A673 (cell line): Measurements from ENCODE around the gene NPW.

ENCODE experiments used
- EZH2 ChIP-seq: fragments of 200-600 bp; sonication (generic); IDR thresholded peaks from 2 replicates; pipeline ENCODE4 v1.6.1; 2017; ENCODE audit warnings: borderline replicate concordance, low read depth, mild to moderate bottlenecking, mixed read lengths, antibody characterized with exemption, low read length; ENCODE audit not compliant: poor library complexity, severe bottlenecking
- TF ChIP-seq, protein P1 (sequence below): fragments of 300-800, 200-600 bp; sonication (generic); conservative IDR thresholded peaks from 2 replicates; pipeline ENCODE4 v1.5.1; 2017; ENCODE audit warnings: low read depth, mild to moderate bottlenecking, antibody characterized with exemption, low read length, moderate library complexity, mixed read lengths

DNA sequence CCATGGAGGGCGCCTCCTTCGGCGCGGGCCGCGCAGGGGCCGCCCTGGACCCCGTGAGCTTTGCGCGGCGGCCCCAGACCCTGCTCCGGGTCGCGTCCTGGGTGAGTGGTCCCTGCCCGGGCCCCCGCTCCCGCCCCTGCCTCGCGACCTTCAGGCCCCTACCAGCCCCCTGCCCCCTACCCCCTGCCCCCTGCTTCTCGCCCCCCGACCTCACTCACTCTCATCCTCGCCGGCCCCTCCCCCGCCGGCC is 29.6 kb upstream of the NPW start:
- TF ChIP-seq, protein P1, sequence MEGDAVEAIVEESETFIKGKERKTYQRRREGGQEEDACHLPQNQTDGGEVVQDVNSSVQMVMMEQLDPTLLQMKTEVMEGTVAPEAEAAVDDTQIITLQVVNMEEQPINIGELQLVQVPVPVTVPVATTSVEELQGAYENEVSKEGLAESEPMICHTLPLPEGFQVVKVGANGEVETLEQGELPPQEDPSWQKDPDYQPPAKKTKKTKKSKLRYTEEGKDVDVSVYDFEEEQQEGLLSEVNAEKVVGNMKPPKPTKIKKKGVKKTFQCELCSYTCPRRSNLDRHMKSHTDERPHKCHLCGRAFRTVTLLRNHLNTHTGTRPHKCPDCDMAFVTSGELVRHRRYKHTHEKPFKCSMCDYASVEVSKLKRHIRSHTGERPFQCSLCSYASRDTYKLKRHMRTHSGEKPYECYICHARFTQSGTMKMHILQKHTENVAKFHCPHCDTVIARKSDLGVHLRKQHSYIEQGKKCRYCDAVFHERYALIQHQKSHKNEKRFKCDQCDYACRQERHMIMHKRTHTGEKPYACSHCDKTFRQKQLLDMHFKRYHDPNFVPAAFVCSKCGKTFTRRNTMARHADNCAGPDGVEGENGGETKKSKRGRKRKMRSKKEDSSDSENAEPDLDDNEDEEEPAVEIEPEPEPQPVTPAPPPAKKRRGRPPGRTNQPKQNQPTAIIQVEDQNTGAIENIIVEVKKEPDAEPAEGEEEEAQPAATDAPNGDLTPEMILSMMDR, result no peak
- no peak for TF ChIP-seq EZH2
